H7 (cell line): ENCODE results near the gene PLA2G4E. TPM values are rescaled to one million over a fixed set of nuclear protein-coding genes. Genes with fewer than 3 reads are reported as not detected.
A peak's percentile ranks its signal among the peaks of the same experiment; 100 is the strongest.

Source experiments
- DNase-seq: peaks from one replicate; pipeline ENCODE4 v3.0.0; 2012
- H3K27me3 ChIP-seq: 2 replicates; pipeline ENCODE4 v1.6.0; 2011; ENCODE audit warnings: mild to moderate bottlenecking, low read length; ENCODE audit not compliant: control insufficient read depth, insufficient read depth
- H3K36me3 ChIP-seq: replicated peaks from 2 replicates; pipeline ENCODE4 v1.5.1; 2011; ENCODE audit warnings: low read length; ENCODE audit not compliant: control insufficient read depth, insufficient read depth
- H3K4me3 ChIP-seq: 2 replicates; pipeline ENCODE4 v1.5.1; 2011; ENCODE audit warnings: low read depth, mild to moderate bottlenecking, control low read depth, low read length, moderate library complexity; ENCODE audit not compliant: insufficient read depth
- total RNA-seq: library from RNA; depleted of rRNA; stranded (reverse); fragments of >200 nt; shearing (Covaris generic); gene quantifications from 2 replicates; pipeline ENCODE4 v1.2.3, GENCODE V29; 2014

Gene PLA2G4E
- total RNA-seq, 1 experiment from 2014 or later: not detected

DNA sequence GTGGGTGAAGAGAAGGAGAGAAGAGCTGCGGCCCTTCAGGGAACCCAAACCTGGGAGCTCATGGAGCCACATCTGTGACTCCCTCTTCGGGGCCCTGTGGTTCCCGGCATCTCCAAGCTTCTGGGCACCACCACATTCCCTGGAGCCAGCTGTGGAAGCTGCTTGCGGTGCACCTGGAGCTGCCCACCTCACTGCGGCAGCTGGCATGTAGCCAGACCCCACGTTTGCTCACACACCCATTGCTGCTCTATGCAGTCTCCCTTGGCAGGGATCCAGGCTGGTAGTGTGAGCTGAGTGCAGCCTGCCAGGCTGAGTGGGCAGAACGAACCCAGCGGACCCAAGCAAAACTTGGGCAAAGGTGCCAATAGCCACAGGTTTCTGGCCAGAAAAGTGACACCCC lies 16.8 kb upstream of the PLA2G4E start:
- H3K27me3 ChIP-seq: no peaks in the 10 kb centered on the region
- DNase-seq: no peak
- H3K4me3 ChIP-seq: no peak overlapping the region
- no peaks in the 10 kb centered on the region for H3K36me3 ChIP-seq

DNA sequence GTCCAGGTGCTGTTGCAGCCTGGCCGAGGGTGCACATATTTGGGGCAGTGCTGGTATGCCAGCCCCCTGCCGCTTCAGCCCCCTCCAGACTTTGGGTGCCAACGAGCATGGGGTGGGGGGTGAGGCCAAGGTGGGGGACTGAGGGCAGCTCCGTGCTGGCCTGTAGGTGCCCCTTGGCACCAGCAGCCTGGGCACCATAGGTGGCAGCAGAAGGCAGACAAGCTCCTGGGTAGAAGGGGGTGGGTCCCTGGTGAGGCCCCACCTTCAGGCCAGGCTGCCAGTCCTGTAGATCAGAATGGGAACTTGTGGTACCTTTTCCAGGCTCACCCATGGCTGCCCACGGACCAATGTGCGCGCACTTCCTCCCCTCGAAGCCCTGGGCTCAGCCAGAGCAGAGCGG lies 16.1 kb upstream of the PLA2G4E start:
- no peaks in the 10 kb centered on the region for H3K36me3 ChIP-seq
- DNase-seq: no peak
- no peak overlapping the region for H3K4me3 ChIP-seq
- H3K27me3 ChIP-seq: no peaks in the 10 kb centered on the region

DNA sequence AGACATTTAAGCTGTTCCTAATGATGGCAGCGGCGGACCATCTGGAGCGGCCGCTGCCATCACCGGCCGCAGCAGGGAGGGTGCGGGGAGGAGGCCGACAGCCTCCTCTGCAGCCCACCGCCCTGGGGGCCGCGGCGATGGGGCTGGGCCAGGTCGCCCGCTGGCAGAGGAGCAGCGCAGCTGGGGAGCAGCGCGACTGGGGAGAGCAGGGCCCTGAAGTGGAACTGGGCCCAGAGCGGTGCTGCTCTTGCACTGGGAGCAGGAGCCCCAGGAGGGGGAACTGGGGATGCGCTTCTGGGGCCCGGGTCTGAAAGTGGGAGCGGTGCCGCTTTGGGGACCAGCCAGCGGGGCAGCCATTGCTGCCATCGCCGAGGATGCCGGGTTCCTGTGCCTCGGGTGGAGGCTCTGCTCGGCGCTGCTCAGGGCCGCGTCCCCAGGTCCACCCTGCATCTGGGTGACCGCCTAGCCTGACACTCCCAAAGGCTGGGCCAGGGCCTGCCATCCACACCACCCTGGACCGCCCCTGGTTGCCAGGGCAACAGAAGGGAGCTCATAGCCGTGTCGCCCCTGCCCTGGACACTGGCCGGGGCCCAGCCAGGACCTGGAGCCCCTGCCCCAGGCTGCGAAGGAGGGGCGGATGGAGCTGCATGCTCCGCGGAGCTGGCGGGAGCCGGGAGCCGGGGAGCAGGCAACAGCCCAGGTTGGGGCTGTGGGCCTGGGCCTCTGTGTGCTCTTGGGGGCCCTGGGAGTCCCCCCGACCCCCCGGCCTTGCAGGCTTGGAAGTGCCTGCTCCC lies 15.5 kb upstream of the PLA2G4E start:
- Histone ChIP-seq H3K4me3 (no peak overlapping the region), H3K36me3 (no peaks in the 10 kb centered on the region), H3K27me3 (no peaks in the 10 kb centered on the region)
- DNase-seq: peak; percentile 70

DNA sequence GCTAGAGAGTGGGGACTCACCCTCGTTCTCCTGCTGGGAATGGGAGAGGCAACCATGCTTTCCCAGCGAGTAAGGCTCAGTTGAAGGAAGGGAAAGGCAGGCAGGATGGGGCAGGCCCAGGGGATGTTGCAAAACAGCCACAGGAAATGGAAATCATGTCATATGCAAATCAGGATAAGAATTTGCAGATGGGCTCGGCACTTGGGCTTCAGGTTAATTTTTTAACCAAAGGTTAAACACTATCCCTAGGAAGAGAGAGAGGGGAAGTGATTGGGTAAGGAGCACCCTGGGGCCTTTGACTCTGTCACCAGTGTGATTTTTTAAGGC lies 14.6 kb upstream of the PLA2G4E start:
- DNase-seq: peak; percentile 64

DNA sequence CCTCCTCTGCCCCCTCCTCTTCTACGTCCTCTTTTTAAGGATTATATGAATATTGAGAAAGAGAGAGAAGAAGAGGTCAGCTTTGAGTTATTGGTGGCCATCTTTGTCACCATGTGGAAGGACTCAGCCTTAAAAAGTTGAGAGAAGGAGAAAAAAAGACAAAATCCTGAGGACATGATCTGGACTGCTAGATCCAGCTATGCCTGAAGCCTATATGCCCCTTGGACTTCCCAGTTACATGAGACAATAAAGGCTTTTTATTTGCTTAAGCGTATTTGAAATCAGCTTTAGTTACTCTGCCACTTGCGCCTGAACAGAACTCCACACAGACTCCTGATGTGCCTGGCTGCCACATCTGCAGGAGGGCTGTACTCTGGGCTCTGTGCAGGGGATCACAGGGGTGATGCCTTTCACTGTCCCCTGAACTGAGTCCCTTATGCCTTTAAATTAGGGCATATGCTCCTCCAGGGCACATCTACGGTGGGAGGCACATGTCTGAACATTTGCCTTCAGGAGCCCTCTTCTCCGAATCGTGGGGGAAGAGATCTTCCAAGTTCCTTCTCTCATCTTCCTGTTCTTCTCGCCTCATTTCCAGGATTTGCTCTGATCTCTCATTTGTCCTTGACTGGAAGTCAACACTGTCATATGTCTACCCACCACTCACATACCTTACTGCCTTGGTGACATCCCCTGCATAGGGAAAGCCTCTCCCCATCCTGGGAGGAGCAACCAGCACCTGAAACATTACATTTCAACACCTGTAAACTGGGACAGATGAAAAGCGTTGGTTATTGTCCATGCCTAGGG lies 14.0 kb upstream of the PLA2G4E start:
- Histone ChIP-seq H3K27me3 (no peaks in the 10 kb centered on the region), H3K36me3 (no peaks in the 10 kb centered on the region), H3K4me3 (no peak overlapping the region)
- DNase-seq: no peak

More for the DNA sequence above, 14.6 kb upstream of the PLA2G4E start:
- Histone ChIP-seq H3K4me3 (no peak overlapping the region), H3K27me3 (no peaks in the 10 kb centered on the region), H3K36me3 (no peaks in the 10 kb centered on the region)

DNA sequence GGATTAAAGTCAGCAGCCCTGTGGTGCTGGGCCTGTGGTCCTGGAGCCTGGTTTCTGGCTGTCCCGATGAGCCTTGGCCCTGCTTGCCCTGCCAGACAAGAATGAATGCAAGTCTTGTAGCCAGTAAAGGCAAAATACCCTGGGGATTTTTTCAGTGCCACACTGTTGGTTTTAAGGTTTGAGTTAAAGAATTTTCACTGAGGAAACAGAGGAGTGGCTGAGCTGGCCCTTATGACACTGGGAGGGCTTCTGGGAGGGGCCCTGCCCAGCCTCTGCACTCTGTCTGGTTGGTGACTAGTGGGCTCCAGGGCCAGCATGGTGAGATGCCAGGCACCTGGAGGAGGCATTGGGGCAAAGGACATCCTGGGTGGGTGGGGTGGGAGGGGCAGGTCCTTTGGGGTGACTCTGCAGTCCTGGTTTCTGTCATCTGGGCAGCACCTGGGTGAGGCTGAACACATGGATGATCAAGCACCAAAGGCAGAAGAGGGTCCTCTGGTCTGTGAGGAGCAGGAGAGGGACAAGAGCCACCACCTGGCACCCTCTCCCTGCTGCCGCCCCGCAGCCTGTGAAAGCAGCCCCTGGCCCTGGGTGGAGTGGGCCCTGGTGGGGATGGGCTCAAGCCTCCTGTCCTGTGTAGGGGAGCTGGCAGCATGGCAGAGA lies 12.5 kb upstream of the PLA2G4E start:
- no peak overlapping the region for H3K4me3 ChIP-seq
- peak; percentile 13 for DNase-seq
- H3K36me3 ChIP-seq: no peaks in the 10 kb centered on the region
- no peaks in the 10 kb centered on the region for H3K27me3 ChIP-seq

DNA sequence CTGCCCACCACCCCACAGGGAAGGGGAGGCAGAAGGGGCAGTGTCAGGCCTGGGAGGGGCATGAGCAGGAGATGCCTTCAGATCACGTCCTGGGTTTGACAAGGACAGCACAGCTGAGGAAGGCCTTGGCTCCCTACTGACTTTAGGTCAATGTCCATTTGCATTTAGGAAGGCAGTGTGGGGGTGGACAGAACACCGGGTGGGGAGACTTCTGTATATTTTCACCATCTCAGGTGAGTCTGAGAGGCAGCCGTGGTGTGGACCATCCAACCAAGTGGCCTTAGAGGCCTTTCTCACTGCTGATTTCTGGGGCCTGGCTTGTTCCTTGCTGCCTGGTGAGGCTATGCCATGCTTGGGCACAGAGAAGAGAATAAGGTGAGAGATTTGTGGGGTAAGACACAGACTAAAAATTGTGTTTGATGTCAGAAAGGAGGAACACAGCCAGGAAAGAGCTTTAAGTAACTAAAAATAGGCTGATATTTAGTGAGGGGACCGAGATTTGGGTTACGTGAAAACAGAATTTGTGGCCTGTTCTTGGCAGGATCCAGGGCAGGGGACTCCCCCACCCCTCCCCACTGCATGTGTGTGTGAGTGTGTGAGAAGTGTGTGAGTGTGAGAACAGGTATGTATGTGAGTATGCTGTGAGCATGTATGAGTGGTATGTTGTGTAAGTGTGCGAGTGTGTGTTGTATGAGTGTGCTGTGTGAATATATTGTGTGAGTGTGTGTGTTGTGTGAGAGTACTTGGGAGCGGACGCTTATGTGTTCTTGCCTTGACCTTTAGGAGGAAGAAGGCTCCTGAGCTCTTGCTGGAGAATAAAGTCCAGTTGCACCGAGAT lies 11.8 kb upstream of the PLA2G4E start:
- no peaks in the 10 kb centered on the region for H3K27me3 ChIP-seq
- no peaks in the 10 kb centered on the region for H3K36me3 ChIP-seq
- no peak overlapping the region for H3K4me3 ChIP-seq
- peak; percentile 15 for DNase-seq

DNA sequence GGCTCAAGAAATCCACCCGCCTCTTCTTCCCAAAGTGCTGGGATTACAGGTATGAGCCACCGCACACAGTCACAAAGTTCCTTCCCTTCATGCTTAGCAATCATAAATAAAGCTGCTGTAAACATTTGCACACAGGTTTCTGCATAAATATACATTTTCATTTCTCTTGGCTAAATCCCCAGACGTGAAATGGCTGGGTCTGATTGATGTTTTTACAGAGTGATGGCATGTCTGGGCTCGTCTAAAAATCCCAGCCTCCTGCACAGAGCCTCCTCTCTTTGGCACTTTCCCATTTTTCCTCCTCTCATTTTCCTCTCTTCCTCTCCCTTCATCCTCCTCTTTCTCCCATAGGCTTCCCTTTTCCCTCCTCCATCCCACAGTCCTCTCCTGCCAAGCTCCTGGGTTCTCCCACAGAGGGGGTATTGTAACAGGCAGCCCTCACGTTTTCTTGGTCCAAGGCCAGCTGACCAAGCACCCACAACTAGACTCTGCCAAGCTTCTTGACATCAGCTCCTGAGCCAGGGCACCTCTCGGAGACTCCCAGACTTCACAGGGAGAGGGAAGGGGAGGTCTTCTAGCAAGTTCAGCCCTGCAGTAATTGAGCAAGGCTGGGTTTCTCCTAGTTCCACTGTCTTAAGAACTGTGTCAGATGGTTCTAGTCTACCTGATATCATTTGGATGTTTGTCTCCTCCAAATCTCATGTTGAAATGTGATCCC lies 10.5 kb upstream of the PLA2G4E start:
- H3K4me3 ChIP-seq: no peak overlapping the region
- no peak for DNase-seq
- H3K27me3 ChIP-seq: no peaks in the 10 kb centered on the region
- H3K36me3 ChIP-seq: no peaks in the 10 kb centered on the region

DNA sequence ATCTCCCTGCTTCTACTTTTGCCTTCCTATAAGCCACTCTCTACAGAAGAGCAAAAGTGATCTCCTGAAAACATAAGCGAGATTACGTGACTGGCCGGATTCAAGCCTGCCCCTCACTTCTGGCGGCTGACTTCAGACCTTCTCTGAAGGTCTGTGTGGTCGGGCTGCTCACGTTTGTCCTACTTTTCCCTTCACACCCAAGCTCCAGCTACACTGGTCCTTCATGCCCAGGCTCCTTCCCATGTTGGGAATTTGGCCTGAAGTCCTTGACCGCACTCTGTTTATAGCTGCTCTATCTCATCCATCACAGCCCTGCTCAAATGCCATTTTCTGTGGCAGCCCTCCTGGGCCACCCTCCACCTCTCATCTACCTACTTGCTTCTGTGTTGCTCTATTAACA lies 6.7 kb upstream of the PLA2G4E start:
- Histone ChIP-seq H3K27me3 (no peaks in the 10 kb centered on the region), H3K4me3 (no peak overlapping the region), H3K36me3 (no peaks in the 10 kb centered on the region)
- no peak for DNase-seq

DNA sequence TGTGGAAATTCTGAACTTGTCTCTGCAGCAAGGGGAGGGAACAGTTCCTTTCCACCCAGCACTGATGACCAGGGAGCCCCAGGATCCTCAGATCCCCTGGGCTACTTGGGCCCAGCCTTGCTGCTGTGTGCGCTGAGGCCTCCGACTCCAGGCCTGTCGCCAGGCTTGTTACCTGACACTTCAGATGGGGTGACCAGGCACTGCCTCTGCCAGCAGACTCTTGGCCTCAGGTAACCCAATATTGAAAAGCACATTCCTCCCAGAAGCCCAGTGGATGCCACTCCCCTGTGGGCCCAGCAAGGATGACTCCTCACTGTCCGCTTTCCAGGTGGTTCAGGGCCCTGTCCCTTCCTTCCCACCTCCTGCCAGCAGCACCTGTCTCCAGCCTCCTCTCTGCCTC lies 3.5 kb upstream of the PLA2G4E start:
- Histone ChIP-seq H3K27me3 (no peaks in the 10 kb centered on the region), H3K36me3 (no peaks in the 10 kb centered on the region), H3K4me3 (no peak overlapping the region)
- no peak for DNase-seq

DNA sequence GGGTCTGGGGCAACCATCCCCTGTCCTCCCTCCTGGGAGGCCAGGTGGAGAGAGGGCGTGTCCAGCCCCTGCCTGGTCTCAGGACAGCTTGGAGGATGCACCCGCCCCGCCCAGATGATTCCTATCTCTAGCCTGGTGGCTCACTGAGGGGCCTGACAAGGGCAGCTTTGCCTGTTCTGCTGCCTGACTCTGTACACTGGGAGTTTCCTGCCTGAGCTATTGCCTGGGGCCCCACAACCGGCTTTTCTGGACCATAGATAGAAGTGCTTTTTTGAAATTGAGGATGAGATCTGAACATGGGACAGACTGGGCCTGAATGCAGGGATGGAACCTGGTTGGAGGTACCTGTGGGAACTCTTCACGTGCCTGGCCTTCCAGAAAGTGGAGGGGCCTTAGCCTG lies 751 bp upstream of the PLA2G4E start:
- H3K36me3 ChIP-seq: no peaks in the 10 kb centered on the region
- no peak overlapping the region for H3K4me3 ChIP-seq
- DNase-seq: no peak
- H3K27me3 ChIP-seq: no peaks in the 10 kb centered on the region

DNA sequence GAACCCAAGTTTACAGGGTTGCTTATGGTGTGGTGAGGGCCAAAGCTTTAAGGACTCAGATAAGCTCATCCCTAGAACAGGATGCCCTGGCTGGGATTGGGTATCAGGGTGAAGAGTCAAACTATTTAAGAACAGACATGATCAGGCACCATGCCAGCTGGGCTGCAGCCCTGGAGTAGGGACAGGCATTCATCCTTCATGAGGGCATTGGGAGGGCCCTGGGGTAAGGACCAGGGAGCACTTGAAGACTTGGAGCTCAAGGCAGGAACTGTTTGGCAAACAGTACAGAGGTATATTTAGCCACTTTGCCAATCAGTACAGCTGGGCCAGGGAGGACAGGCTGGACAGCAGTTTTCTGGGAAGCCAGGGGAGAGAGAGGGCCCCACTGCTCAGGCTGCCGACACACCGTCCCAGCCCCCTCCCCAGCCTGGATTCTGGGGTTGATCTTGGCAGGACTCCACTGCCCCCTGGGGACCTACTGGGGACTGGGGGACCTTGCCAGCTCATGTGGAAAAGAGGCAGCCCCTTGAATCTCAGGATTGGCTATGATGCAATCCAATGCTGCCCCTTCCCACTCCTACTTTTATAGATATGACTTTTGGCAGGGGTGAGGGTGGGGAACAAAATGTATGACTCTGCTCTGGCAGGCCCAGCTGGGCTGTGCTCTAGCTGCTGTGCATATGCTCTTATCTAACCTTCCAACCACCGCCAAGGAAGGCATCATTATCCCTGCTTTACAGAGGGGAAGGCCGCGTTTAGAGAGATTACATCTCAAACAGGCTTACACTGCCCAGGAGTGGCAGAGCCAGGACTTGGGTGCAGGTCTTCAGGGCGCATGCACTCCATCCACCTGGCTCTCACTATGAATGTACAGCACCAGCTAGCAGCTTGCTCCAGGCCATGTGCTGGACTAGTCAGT lies 2.3 kb downstream of the PLA2G4E start:
- Histone ChIP-seq H3K27me3 (no peaks in the 10 kb centered on the region), H3K4me3 (no peak overlapping the region), H3K36me3 (no peaks in the 10 kb centered on the region)
- DNase-seq: no peak

DNA sequence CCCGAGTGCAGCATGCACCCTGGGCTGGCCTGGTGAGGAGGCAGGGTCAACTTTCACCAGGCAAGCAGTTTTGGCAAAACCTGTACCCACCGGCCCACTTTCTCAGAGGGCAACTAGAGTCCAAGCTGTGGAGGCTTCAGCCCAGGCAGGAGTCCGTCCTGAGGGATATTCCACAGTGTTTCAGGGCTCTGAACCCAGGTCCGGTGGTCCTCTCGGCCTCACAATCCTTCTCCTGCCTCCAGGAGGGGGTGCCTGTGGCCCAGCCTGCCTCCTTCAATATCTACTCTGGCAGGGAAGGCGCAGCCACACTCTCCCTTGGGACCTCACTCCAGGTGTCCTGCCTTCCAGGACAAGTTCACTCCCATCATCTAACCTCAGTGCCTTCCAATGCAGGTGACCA lies 3.9 kb downstream of the PLA2G4E start:
- Histone ChIP-seq H3K27me3 (no peaks in the 10 kb centered on the region), H3K36me3 (no peaks in the 10 kb centered on the region), H3K4me3 (no peak overlapping the region)
- DNase-seq: no peak
